CD4-positive, alpha-beta T cell treated with Interleukin-2 at 100 ng/mL for 4 hours (primary cell): ENCODE results near the gene SUPT4H1.
"Not testable (repeated sequence)": the region's sequence is repeated elsewhere in the genome, so short reads cannot be mapped to it uniquely, and the experiment has no call there.

Experiments used
- DNase-seq: peaks from one replicate; pipeline ENCODE4 v3.0.0-alpha.2; 2020; ENCODE audit warnings: low spot score

Gene SUPT4H1

DNA sequence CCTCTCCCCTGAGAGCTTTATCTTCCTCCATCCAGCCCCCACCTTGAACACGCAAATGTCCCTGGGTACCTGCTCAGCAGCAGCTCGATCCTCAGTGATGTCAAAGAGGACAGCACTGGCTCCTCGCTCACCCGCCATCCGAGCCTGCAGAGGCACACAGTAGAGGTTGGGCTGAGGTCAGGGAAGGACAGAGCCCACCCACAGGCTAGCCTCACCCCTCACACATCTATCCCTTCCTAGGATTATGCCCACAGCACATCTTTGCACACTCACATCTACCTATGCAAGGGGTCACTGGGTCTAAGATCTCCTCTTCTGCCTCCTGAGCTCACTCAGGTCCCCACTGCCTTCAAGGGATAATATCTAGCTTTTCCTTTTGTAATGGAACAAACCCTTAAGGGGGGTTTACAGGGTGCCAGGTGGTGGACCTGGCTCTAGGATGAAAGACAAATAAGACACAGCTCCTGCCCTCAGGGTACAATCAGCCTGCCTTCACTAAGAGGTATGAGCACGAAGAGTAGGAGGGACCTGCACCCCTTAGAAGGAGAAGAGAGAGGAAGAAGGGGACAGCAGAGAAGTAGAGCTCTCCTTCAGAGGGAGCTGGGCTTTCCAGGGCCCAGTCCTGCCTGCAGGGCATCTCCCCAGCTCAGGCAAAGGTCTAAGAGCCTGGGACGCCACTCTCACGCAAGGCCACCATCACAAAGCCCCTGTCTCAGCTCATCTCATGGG, 11.6 kb upstream of the SUPT4H1 start:
- no peak for DNase-seq

DNA sequence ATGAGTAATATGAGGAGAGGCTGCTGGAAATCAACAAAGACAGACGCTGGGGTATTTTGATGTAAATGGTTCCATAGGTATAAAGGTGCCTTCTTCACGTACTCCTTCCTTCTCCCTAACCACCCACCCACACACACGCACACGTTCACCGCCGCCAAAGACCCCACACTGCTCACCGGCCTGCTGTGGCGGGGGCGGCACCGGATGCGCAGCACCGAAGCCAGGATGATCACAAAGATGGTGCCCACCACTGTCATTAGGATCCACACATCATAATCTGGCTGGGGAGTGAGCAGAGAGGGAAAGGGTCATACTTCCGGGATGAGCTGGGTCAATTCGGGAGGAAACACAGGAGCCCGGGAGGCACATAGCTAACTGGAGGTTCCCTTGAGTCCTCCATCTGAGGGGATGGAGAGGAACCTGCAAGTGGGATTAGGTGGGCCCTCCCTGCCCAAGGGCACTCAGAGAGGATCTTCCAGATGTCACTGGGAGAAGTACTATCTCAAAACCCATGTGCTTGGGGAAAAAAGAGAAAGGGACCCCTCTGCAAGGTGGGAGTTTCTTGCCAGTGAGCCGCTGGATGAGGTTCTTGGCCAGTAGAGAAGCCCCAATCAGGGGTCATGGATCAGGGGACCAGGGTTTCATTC, 10.5 kb upstream of the SUPT4H1 start:
- DNase-seq: no peak

DNA sequence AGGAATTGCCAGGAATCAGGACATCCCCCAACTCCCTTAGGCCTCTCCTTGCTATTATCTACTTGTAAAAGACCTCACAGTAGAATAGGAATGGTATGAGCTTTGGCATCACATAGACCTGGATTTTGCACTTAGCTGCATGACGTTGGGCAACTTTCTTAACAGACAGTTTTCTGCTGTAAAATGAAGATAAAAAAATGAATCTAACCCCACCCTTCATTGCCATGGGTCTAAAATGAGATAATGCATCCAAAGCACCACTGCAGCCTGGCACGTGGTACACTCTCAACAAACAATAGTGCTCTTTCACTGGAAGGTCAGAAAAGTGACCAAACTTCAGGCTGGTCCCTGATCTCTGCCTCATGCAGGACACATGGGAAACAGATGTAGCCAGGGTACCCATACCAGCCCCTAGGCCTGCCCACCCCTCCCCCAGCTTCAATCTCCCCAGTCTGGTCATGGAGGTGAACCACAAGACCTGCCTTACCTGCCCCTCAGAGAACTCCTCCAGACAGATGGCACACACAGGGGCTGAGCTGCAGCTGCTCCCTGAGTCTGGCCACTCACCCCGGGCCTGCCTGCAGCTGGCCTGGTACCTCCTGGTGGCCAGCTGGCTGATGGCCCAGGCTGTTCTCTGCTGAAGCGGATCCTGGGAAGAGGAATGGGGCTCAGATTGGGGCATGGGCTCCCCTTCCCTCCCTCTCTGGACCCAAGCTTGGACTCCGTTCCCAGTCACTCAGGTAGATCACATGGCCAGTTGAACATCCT, 8.5 kb upstream of the SUPT4H1 start:
- DNase-seq: no peak

DNA sequence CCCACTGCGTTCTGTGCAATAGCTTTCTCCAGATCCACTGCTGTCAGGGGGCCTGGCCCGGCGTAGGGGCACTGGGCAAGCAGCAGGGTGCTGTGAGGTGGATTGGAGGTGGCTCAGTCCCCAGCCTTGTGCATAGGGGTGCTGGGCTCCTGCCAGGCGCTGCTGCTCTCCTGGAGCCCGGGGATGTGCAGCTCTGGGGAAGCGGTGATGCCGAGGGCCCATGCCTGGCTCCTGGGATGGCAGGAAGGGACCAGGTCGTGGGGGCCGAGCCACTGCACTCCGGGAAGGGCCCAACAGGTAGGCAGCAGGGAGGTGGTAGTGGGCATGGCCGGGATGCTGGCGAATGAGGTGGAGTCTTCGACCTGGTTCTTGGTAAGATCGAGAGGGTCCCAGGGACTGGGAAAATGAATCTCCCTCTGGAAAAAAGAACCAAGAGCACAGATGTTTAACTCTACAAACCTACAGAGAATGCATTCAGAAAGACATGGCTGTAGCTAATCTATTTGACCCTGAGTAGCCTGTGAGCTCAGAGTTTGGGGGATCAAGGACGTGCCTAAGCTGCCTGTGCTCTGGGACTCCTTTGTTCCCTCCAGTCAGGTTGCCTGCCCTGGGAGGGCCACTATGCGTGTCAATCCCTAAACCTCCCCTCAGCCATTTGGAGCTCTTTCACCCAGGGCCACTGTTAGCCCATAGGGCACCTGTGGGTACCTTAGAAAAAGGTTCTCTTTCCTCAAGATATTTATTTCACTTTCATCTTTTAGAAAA, 6.6 kb upstream of the SUPT4H1 start:
- DNase-seq: no peak

DNA sequence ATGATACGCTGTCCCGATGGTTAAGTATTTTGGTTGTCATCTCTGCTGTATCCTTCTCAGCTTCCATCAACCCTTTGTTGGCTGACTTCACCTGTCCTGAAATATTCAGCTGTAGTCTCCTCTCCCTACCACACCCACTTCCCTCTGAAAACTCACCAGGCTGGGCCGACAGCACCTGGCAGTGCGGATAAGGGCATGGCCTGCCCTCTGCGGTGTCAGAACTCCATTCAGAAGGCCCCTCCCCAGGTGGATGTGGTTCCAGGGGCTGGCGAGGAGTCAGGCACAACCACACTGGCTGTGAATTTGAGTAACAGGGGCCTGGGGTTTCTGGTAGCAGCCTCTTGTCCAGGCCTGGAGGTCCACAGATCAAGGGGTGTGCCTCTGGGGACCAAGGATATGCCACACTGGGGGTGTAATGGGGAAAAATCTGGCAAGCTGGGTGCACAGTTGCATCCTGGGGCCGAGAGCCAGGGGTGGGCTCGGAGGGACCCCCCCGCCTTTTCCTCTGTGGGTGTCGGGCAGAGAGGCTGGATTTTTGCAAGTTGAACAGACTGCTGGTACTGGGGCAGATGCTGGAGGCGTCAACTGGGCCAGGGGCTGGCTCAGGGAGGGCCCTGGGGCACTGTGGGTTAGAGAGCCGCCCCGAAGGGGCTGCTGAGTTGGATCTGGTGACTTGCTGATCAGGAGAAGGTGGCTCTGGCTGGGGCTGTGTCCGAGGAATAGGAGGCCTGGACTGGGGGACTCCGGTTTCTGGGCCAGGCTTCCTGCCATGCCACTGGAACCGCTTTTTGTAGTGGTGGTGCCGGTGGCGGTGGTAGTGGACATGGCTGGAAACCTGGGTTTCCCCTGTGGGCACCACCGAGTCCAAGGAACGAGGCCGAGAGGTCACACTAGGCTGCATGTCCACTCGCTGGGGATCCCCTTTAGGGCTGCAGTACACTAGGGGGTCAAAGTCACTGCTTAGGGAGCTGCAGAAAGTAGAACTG, 5.6 kb upstream of the SUPT4H1 start:
- DNase-seq: no peak

- no peak for DNase-seq
Observed at GRCh38 chr17:58356231-58356630, 4.2 kb upstream of the SUPT4H1 start.

DNA sequence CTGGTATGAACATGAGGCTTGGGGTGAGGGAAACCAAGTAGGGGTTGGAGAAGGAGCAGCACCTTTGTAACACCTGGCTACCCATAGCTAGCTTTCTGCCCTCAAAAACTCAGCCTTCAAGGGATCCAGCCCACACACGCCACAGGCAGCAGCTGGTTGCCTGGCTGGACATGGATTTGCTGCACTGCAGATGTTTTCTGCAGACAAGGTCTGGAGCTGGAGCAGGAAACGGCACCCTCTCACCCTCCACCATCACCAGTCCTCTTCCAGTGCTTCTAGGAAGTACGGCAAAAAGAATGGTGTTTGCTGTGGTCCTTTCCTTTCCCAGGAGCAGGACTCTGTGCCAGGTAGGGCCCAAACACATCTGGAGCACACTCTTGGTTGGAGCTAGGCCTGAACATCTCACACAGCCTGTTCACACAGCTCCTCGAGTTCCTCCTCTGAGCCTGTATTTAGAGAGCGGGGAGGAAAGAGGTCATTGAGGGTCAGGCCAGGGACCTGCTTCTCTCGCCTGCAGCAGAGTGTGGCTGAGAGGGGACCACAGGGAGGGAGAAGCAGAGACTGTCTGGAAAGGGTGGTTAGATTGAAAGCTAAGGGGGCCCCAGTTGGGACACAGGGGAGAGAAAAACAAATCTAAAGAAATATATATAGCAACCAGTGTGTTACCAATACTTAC, 2.7 kb upstream of the SUPT4H1 start:
- DNase-seq: no peak

DNA sequence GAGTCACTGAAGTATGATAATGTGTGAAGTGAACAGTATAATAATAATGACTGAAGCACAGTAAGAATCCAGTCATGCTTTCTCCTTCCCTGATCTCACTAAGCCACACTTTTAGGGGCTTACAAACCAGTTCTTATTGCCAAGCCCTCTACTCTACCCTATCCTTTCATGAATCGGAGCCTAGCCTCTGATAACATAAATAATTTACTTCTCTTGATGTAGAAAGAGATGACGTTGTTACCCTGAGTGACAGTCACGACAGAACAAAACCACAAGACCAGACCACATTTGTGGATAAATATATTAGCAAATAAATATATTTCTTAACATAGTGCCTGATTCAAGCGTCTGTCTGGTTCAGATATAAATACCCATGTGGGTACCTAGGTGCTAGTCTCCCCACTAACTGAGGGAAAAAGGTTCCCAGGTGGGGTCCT, 1.4 kb upstream of the SUPT4H1 start:
- peak; percentile 7 for DNase-seq

- peak; percentile 12 for DNase-seq
Observed at GRCh38 chr17:58352596-58353388, 791 bp upstream of the SUPT4H1 start.

GRCh38 chr17:58351182-58351581, 819 bp downstream of the SUPT4H1 start:
- no peak for DNase-seq

GRCh38 chr17:58348038-58348437, 4.0 kb downstream of the SUPT4H1 start:
- no peak for DNase-seq

DNA sequence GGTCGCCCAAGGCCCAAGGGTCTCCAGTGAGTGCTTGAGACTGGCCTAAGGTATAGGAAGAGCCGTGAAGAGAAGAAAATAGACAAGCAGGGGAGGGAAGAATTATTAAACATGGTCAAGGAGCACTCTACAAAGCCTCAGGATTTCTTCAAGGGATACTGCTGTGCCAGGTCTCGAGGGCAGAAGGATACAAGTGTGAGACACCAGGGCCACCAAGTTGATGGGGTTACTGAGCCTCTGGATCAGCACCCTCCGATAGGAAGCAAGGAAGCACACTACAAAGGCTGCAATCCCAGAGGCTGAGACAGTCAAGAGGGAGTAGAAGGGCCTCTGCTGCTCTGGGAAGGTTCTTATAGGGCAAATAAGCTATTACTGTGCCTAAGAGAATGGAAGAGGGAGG, 6.5 kb downstream of the SUPT4H1 start:
- no peak for DNase-seq

DNA sequence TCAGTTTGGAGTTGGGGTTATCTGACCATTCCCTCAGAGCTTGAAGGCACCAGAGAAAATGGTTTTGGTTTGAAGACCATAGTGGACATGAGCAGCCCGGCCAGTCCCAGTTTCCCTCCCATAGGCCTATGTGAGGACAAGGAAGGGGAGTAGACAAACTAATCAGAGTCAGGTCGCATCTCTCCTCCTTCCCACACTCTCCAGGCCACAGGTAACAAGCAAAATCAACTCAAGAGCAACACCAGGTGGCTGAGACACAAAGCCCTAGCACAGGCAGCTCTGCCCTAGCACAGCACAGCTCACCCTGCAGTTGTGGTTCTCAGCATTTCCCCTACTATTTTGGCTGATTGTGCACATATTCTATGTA, 7.2 kb downstream of the SUPT4H1 start:
- DNase-seq: peak; percentile 89

GRCh38 chr17:58344047-58344790, 7.8 kb downstream of the SUPT4H1 start:
- DNase-seq: peak; percentile 95

- DNase-seq: no peak
Observed at GRCh38 chr17:58343131-58343530, 8.9 kb downstream of the SUPT4H1 start.

DNA sequence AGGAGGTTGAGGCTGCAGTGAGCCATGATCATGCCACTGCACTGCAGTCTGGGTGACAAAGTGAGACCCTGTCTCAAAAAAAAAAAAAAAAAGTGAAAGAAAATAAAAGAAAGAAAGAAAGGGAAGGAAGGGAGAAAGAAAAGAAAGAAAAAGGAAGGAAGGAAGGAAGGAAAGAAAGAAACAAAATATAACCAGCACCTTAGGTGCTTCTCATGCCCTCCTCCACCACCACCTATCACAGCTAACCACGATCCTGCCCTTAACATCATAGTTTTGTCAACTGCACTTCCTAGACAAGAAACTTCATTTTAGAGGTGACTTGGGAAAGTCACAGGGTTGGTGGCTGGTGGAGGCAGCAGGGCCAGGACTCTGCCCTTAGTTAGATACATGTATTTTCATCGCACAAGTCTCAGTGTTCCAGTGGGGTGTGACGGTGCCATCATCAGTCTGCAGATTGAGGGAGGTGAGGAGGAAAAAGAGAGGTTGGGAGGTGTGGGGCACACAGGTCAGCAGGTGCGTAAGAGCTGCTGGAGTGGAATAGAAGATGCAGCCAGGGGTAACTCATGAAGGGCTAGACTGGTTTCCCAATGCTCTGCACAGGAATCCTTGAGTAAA, 10.0 kb downstream of the SUPT4H1 start:
- no peak for DNase-seq

DNA sequence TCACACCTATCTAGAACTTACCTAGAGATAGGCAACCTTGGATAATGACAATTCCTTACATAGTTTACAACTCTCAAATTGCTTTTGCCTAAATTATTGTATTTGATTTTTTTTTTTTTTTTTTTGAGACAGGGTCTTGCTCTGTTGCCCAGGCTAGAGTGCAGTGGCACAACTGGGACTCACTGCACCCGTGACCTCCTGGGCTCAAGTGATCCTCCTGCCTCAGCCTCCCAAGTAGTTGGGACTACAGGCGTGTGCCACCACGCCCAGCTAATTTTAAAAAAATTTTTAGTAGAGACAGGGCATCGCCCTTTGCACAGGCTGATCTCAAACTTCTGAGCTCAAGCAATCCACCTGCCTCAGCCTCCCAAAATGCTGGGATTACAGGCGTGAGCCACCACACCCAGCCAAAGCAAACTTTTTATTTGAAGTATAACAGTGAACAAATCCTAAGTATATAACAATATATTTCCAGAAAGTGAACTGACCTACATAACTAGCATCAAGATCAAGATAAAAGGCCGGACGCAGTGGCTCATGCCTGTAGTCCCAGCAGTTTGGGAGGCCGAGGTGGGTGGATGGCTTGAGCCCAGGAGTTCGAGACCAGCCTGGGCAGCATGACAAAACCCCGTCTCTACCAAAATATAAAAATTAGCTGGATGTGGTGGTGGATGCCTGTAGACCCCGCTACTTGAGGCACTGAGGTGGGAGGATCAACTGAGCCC, 10.7 kb downstream of the SUPT4H1 start:
- DNase-seq: not testable (repeated sequence)

GRCh38 chr17:58340405-58340876, 11.6 kb downstream of the SUPT4H1 start:
- DNase-seq: no peak
